ENCODE measurements around the gene FNDC3B.

- TF ChIP-seq CTCF (IDR thresholded peaks at IDR 0.05) = no peak
- no peak for TF ChIP-seq EZH2 (IDR thresholded peaks at IDR 0.05)
These were observed 82.6 kb downstream of the FNDC3B start for GRCh38 chr3:172121981-172122380.

Measured in neural progenitor cell (in vitro differentiated cells).